HG03064 (cell line): Measurements from ENCODE around the gene ARFGAP3.

Experiments
- ATAC-seq: cut with Tn5 transposase; IDR thresholded peaks from one replicate; pipeline ENCODE4 v1.9.1; 2021; ENCODE audit warnings: low read depth; ENCODE audit not compliant: unreplicated experiment

The ARFGAP3 gene

GRCh38 chr22:42825796-42826195 is 31.3 kb downstream of the ARFGAP3 start:
- ATAC-seq: no peak

- ATAC-seq: no peak
These were observed 35.7 kb downstream of the ARFGAP3 start for GRCh38 chr22:42821386-42821785.

GRCh38 chr22:42820045-42820763 is 36.9 kb downstream of the ARFGAP3 start:
- ATAC-seq: no peak

GRCh38 chr22:42819412-42820044 is 37.5 kb downstream of the ARFGAP3 start:
- no peak for ATAC-seq

GRCh38 chr22:42817556-42817955 is 39.5 kb downstream of the ARFGAP3 start:
- ATAC-seq: no peak

- no peak for ATAC-seq
These were observed 40.7 kb downstream of the ARFGAP3 start for GRCh38 chr22:42816336-42816735.

GRCh38 chr22:42814616-42815015 is 42.5 kb downstream of the ARFGAP3 start:
- no peak for ATAC-seq

GRCh38 chr22:42814215-42814614 is 42.9 kb downstream of the ARFGAP3 start:
- ATAC-seq: no peak

GRCh38 chr22:42813501-42813900 is 43.6 kb downstream of the ARFGAP3 start:
- ATAC-seq: no peak

- ATAC-seq: no peak
These were observed 45.6 kb downstream of the ARFGAP3 start for GRCh38 chr22:42811459-42811858.

- ATAC-seq: no peak
These were observed 48.6 kb downstream of the ARFGAP3 start for GRCh38 chr22:42808521-42808920.

GRCh38 chr22:42807185-42807584 is 49.9 kb downstream of the ARFGAP3 start:
- ATAC-seq: no peak

- ATAC-seq: no peak
These were observed 50.9 kb downstream of the ARFGAP3 start for GRCh38 chr22:42805998-42806830.

GRCh38 chr22:42805016-42805997 is 51.8 kb downstream of the ARFGAP3 start:
- ATAC-seq: no peak

- ATAC-seq: no peak
These were observed 53.7 kb downstream of the ARFGAP3 start for GRCh38 chr22:42803389-42803788.

- no peak for ATAC-seq
These were observed 55.6 kb downstream of the ARFGAP3 start for GRCh38 chr22:42801252-42802080.

GRCh38 chr22:42800451-42801251 is 56.4 kb downstream of the ARFGAP3 start:
- no peak for ATAC-seq
